Activated CD8-positive, alpha-beta memory T cell treated with anti-CD3 and anti-CD28 coated beads, Interleukin-2, amount 50 U/mL, for 48 hours (primary cell): Measurements from ENCODE around the gene THOC1.

Experiments
- DNase-seq: peaks from one replicate; pipeline ENCODE4 v3.0.0-alpha.2; 2020

The THOC1 gene

DNA sequence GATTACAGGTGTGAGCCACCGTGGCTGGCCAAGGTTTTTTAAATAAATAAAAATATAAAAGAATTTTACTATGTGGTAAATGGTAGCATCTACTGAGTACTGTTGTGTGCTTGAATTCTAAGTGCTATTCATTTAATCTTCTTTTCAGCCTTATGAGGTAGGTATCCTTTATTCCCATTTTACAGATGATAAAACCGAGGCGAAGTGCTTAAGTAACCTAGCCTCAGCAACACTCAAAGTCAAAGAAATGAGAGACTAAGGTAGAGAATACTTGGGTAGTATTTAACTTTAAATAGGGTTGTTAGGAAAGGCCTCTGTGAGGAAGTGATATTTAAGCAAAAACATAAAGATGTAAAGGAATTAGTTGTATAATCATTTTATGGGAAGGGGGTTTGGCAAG lies 5.7 kb upstream of the THOC1 start:
- no peak for DNase-seq

DNA sequence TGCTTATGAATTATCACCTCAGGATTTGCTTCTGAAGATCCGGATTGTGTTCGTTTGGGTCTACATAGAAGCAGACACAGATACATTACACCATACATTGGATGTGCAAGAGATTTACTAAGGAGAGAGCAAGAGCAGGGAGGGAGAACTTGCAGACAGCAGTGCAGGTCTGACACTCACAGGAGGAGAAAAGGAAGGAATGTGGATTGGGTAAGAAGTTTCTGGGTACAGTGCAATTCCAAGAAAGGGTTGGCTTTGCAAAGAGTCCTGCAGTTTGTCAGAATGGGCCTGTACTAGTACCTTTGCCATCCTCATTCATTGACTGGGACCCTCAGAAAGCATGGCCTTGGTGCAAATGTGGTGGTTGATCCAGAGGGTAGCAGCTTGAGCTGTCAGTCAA lies 4.8 kb upstream of the THOC1 start:
- no peak for DNase-seq

- DNase-seq = no peak
Observed at GRCh38 chr18:269480-270095, 1.7 kb upstream of the THOC1 start.

GRCh38 chr18:267380-267687 lies 513 bp downstream of the THOC1 start:
- DNase-seq = no peak

- DNase-seq = no peak
Observed at GRCh38 chr18:261398-262073, 6.3 kb downstream of the THOC1 start.

DNA sequence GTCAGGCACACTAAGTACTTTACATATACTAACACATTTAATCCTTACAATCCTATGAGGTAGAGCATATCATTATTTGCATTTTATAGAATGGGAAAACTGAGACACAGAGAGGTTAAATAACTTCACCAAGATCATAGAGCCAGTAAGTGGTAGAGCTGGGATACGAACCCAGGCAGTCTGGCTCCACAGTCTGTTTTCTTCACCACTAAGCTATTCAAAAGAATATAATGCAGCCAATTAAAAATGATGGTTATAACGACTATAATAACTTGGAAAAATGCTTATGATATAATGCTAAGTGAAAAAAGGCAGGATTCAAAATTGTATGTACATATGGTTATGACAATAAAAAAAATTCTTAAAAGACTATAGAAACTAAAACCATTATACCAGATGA lies 7.3 kb downstream of the THOC1 start:
- no peak for DNase-seq

- DNase-seq = no peak
Observed at GRCh38 chr18:255171-255570, 12.7 kb downstream of the THOC1 start.

GRCh38 chr18:253121-253520 lies 14.7 kb downstream of the THOC1 start:
- DNase-seq = no peak

DNA sequence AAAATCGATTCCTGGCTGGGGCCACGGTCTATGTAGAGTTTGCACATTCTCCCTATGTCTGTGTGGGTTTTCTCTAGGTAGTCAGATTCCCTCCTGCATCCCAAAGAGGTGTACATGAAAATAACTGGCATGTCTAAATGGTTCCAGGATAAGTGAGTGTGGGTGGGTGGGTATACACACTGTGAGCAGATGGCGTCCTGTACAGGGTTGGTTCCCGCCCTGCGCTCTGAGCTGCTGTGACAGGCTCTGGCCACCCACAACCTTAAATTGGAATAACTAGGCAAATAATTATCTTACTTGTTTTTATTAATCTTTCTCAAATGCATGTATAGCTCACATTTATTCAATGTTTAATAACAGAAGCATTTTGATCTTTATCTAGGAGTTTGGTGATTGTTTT lies 16.3 kb downstream of the THOC1 start:
- no peak for DNase-seq

- DNase-seq = no peak
Observed at GRCh38 chr18:250685-251084, 17.2 kb downstream of the THOC1 start.

DNA sequence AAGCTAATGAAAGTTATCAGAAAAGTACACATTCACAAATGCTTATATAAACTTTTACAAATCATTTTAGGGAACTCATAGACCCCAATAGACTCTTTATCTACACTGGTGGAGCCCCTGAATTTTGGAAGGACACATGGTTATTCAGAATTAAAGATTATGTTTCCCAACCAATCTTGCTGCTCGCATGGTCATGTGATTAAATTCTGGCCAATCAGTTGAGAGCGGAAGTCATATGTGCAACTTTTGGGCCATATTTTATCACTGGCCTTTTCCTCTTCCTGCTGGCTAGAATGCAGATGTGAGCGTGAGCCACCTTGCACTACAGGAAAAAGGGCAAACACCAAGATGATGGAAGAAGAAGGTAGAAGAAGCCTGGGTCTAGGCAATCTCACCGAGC lies 19.8 kb downstream of the THOC1 start:
- no peak for DNase-seq

DNA sequence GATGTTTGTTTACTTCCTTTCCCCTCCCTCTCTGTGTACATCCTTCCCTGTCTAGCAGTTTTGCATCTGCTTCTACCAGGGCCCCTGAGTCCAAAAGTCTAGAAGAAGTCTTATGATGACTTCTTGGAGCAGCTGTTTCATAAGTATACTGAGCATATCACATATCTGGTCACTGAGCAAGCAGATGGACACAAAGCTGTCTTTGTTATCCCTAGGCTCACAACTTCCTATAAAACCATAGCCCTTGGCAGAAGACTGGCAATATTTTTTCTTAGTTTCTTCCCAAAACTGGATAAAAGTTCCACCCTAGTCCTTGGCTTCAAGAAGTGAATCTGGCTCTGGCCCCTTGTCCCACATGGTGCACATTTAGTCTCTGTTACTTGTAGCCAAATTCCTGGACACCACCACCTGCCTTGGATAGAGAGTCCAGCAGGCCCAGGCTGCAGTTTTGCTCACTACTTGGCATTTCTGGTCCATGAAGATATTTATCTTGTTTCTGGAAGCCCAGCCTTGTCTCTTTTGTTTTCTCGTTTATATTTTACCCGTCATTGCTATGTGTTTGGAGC lies 22.5 kb downstream of the THOC1 start:
- DNase-seq = no peak

- DNase-seq = no peak
Observed at GRCh38 chr18:240175-240574, 27.7 kb downstream of the THOC1 start.

DNA sequence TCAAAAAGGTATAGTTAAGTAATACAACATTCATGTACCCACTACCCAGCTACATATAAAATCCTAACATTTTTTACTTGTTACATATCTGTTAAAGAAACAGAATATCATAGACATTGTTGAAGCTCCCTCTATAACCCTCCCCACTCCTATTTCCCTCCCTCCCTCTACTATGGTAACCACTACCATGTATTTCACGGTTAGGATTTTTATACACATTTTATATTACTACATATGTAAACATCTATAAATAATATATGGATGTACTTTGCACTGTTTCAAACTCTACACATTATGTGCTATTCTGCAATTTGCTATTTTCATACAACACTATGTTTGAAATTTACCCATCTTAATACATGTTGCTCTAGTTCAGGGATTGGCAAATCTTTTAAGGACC lies 36.3 kb downstream of the THOC1 start:
- DNase-seq = no peak

DNA sequence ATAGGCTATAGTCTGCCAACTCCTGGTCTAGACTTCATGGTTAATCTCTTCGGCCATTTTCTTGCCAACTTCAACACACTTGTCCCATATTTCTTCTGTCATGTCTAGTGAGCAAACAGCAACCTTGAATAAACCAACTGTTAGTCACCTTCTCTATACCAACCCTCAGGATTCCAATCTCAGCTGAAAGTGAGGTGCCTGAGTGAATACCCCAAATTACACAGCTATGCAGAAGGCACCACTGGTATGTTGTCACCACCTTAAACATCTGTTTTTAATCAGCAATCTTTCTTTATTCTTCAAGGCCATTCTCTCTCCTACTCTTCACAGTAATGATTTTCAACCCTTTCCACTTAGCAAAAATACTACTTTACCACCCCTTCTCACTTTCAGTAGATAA lies 39.3 kb downstream of the THOC1 start:
- no peak for DNase-seq

DNA sequence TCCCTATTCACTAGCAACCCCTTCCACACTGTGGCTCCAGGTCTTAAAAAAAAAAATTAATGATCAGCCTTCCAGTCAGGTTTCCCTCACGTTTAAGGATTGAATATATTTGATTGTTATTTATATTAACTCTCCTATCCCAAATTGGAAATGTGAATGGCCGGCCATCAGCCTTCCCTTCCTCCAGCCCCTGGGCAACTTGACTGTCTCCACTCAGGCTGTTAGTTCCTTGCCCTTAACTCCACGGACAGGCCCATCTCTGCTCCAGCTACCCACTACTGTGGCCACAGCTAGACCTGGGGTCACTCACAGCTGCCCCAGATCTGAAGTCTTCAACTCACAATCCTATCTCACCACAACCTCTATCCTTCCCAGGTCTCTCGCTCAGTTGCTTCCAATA lies 39.9 kb downstream of the THOC1 start:
- DNase-seq = no peak

- DNase-seq = no peak
Observed at GRCh38 chr18:227374-227773, 40.5 kb downstream of the THOC1 start.

GRCh38 chr18:225745-226144 lies 42.1 kb downstream of the THOC1 start:
- DNase-seq = no peak

DNA sequence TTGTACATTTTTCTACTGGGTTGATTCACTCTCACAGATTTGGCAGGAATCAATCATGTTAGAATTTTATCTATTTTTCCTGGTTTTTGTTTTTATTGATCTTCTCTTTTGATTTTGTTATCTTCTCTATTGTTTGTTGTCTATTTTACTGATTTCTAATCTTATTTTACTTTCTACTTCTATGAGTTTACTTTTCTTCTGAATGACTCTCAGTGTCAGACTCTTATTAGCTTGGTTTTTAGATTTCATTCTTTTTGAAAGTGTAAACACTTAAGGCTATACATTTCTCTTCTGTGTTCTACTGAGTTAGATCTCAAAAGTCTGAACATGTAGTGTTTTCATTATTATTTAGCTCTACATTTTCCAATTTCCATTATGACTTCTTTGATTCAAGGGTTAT lies 47.1 kb downstream of the THOC1 start:
- no peak for DNase-seq

GRCh38 chr18:217532-218336 lies 50.1 kb downstream of the THOC1 start:
- no peak for DNase-seq

DNA sequence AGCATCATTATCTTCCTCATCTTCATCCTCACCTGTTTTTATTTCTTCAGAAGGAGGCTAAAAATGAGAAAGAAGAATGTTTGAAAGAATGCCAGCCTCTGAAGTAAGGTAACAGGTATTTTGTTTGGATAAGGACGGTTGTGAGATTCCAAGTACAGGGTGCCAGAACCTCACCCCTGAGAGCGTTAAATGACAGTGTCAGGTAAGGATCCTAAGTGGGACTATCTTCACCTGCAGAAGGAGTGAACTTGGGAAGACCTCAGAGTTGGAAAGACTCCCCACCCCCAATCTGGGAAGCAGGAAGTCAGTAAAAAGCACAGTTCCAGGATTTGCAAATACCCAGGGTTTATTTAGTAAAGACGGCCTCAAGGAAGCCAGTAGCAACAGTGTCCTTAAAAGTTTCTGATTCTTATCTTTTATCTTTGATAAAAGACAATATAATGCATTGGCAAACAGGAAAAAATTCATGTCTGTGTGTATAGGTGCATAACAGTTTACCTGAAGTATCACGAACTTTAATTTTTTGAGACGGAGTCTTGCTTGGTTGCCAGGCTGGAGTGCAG lies 52.3 kb downstream of the THOC1 start:
- DNase-seq = no peak

DNA sequence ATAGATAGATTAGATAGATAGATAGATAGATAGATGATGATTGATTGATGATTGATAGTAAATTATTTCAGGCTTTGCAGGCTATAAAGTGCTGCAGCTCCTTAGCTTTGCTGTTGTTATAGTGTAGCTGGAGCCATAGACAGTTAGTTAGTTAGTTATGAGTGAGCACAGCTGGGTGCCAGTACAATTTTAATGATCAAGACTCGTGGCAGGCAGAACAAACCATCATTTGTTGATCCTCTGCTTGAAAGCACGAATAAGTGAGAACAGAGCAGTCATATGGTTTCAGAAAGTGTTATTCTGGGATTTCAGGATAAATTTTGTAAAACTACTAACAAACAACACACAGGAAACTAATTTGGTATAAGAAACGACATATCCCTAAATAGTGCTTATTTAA lies 53.9 kb downstream of the THOC1 start:
- DNase-seq = no peak

GRCh38 chr18:213505-213904 lies 54.3 kb downstream of the THOC1 start:
- no peak for DNase-seq

- no peak for DNase-seq
Observed at GRCh38 chr18:212780-213179, 55.1 kb downstream of the THOC1 start.
